SK-N-SH (cell line): ENCODE results near the gene SMIM10L2A. TPM values are rescaled to one million over a fixed set of nuclear protein-coding genes. Genes with fewer than 3 reads are reported as not detected.

Source experiments
- CTCF ChIA-PET: fragments of 300-600, 350-600 bp; formaldehyde crosslinking; extraction: SDS; loops from one replicate; lab custom pipeline; 2021; lab: Yijun Ruan, JAX
- POLR2A ChIA-PET: fragments of 350-600 bp; sonication (Branson Sonifier 250); formaldehyde crosslinking; extraction: SDS; loops from one replicate; lab custom pipeline; 2020; ENCODE audit warnings: antibody characterized with exemption, inconsistent platforms; lab: Yijun Ruan, JAX
- DNase-seq: peaks from one replicate; pipeline ENCODE4 v3.0.0; 2012
- H2AFZ ChIP-seq: fragments of 200-600 bp; sonication (generic); 2 replicates; pipeline ENCODE4 v1.8.1; 2016; ENCODE audit warnings: antibody characterized with exemption, mild to moderate bottlenecking, low read depth
- H3F3A ChIP-seq: fragments of 200-600 bp; sonication (generic); replicated peaks from 2 replicates; pipeline ENCODE3; 2016; ENCODE audit warnings: antibody characterized with exemption, mild to moderate bottlenecking; ENCODE audit not compliant: insufficient read depth
- H3K27ac ChIP-seq, 2 experiments: fragments of 200-500 bp in 1 of 2; fragments of 200-600 bp in 1 of 2; sonication (Bioruptor generic) in 1 of 2; sonication (generic), shearing (Covaris generic) in 1 of 2; 2 replicates each; pipeline versions ENCODE4 v1.5.1 to v1.6.1; 2014 to 2016; ENCODE audit warnings: low read depth in 2 of 2, inconsistent platforms in 1 of 2, low read length in 1 of 2, mild to moderate bottlenecking in 1 of 2, mixed read lengths in 1 of 2
- H3K27me3 ChIP-seq: fragments of 200-600 bp; sonication (generic), shearing (Covaris generic); 2 replicates; pipeline ENCODE4 v1.6.1; 2016; ENCODE audit warnings: mixed run types; ENCODE audit not compliant: insufficient read depth
- H3K36me3 ChIP-seq, 2 experiments: fragments of 200-500 bp in 1 of 2; fragments of 200-600 bp in 1 of 2; sonication (Bioruptor generic) in 1 of 2; sonication (generic) in 1 of 2; replicated peaks in 1 of 2; 2 replicates each; pipeline versions ENCODE3 to v1.5.1; 2014 to 2016; ENCODE audit warnings: low read length in 1 of 2, mild to moderate bottlenecking in 1 of 2; ENCODE audit not compliant: insufficient read depth in 2 of 2, control insufficient read depth in 1 of 2
- H3K4me1 ChIP-seq, 2 experiments: fragments of 200-500 bp in 1 of 2; fragments of 200-600 bp in 1 of 2; sonication (Bioruptor generic) in 1 of 2; sonication (generic), shearing (Covaris generic) in 1 of 2; 2 replicates each; pipeline versions ENCODE4 v1.5.1 to v1.6.1; 2014 to 2016; ENCODE audit warnings: low read depth in 1 of 2, low read length in 1 of 2, mixed run types in 1 of 2; ENCODE audit not compliant: insufficient read depth in 2 of 2, control insufficient read depth in 1 of 2
- H3K4me2 ChIP-seq: fragments of 200-600 bp; sonication (generic), shearing (Covaris generic); 2 replicates; pipeline ENCODE4 v1.6.1; 2017; ENCODE audit warnings: mixed run types
- H3K4me3 ChIP-seq, 2 experiments: fragments of 200-500 bp in 1 of 2; fragments of 200-600 bp in 1 of 2; sonication (Bioruptor generic) in 1 of 2; sonication (generic), shearing (Covaris generic) in 1 of 2; 2 replicates each; pipeline versions ENCODE4 v1.5.1 to v1.8.1; 2014 to 2016; ENCODE audit warnings: low read depth in 2 of 2, inconsistent platforms in 1 of 2, low read length in 1 of 2, mild to moderate bottlenecking in 1 of 2, mixed read lengths in 1 of 2, moderate library complexity in 1 of 2
- H3K79me2 ChIP-seq: fragments of 200-600 bp; sonication (generic); 2 replicates; pipeline ENCODE4 v1.8.1; 2017; ENCODE audit warnings: mild to moderate bottlenecking; ENCODE audit not compliant: insufficient read depth
- H3K9ac ChIP-seq: fragments of 200-600 bp; sonication (generic); 2 replicates; pipeline ENCODE4 v1.6.1; 2017; ENCODE audit warnings: mixed run types
- H3K9me2 ChIP-seq: fragments of 200-600 bp; sonication (generic); 2 replicates; pipeline ENCODE4 v1.6.1; 2017; ENCODE audit warnings: mixed run types
- H3K9me3 ChIP-seq: fragments of 200-600 bp; sonication (generic); 2 replicates; pipeline ENCODE4 v1.6.1; 2017; ENCODE audit warnings: mixed run types, mild to moderate bottlenecking, moderate library complexity
- H4K20me1 ChIP-seq: fragments of 200-600 bp; sonication (generic); 2 replicates; pipeline ENCODE4 v1.6.1; 2017; ENCODE audit warnings: mild to moderate bottlenecking, mixed run types; ENCODE audit not compliant: insufficient read depth
- EP300 ChIP-seq, 2 experiments: IDR thresholded peaks; 2 replicates each; pipeline versions ENCODE4 v1.4.0 to v1.6.1; 2012; ENCODE audit warnings: borderline replicate concordance in 1 of 2, low read depth in 1 of 2, low read length in 1 of 2
- FOSL2 ChIP-seq: IDR thresholded peaks from 2 replicates; pipeline ENCODE4 v1.4.0; 2012; ENCODE audit warnings: low read depth, mild to moderate bottlenecking, moderate library complexity, borderline replicate concordance
- GATA2 ChIP-seq: sonication (generic); formaldehyde crosslinking; IDR thresholded peaks from 2 replicates; pipeline ENCODE4 v1.5.0; 2020; ENCODE audit warnings: mild to moderate bottlenecking, missing genetic modification reagents
- JUND ChIP-seq: IDR thresholded peaks from 2 replicates; pipeline ENCODE4 v1.4.0; 2012
- MEF2A ChIP-seq: IDR thresholded peaks from 2 replicates; pipeline ENCODE4 v1.4.0; 2012; ENCODE audit warnings: low read depth, borderline replicate concordance
- MXI1 ChIP-seq: IDR thresholded peaks from 2 replicates; pipeline ENCODE4 v1.6.1; 2012; ENCODE audit warnings: mild to moderate bottlenecking, low read depth, low read length, improper control_type of control experiment
- NFIC ChIP-seq: IDR thresholded peaks from 2 replicates; pipeline ENCODE4 v1.4.0; 2012; ENCODE audit warnings: borderline replicate concordance
- POLR2AphosphoS5 ChIP-seq: IDR thresholded peaks from 2 replicates; pipeline ENCODE4 v1.6.1; 2012; ENCODE audit warnings: low read depth, low read length
- RAD21 ChIP-seq: IDR thresholded peaks from 2 replicates; pipeline ENCODE4 v1.6.1; 2012; ENCODE audit warnings: mild to moderate bottlenecking, low read length
- RXRA ChIP-seq: IDR thresholded peaks from 2 replicates; pipeline ENCODE4 v1.4.0; 2012; ENCODE audit warnings: low read depth, mild to moderate bottlenecking, borderline replicate concordance
- SIN3A ChIP-seq: IDR thresholded peaks from 2 replicates; pipeline ENCODE4 v1.6.1; 2012; ENCODE audit warnings: low read depth, mild to moderate bottlenecking, low read length, moderate library complexity, borderline replicate concordance
- TCF12 ChIP-seq: IDR thresholded peaks from 2 replicates; pipeline ENCODE4 v1.4.0; 2012
- TEAD4 ChIP-seq: IDR thresholded peaks from 2 replicates; pipeline ENCODE4 v1.4.0; 2012; ENCODE audit warnings: mild to moderate bottlenecking, borderline replicate concordance; ENCODE audit not compliant: insufficient read depth
- YY1 ChIP-seq: IDR thresholded peaks from 2 replicates; pipeline ENCODE4 v1.4.0; 2012; ENCODE audit warnings: low read depth, mild to moderate bottlenecking
- WGBS: methylation state at CpG from one replicate; pipeline ENCODE4 v1.1.6; 2017; ENCODE audit warnings: low lambda C conversion rate; 5-methylcytosine and 5-hydroxymethylcytosine counted together
- polyA plus RNA-seq, 3 experiments: library from polyadenylated mRNA; depleted of rRNA; stranded (reverse); fragments of >200 nt; gene quantifications; 2 replicates each; pipeline ENCODE4 v1.2.3, GENCODE V29; 2012
- TF ChIP-seq, protein P1 (sequence below): IDR thresholded peaks from 2 replicates; pipeline ENCODE4 v1.4.0; 2012; ENCODE audit warnings: low read depth
- TF ChIP-seq, protein P2 (sequence below): fragments of 200-600 bp; sonication (generic); IDR thresholded peaks from 2 replicates; pipeline ENCODE4 v1.6.1; 2017; ENCODE audit warnings: antibody characterized with exemption, mild to moderate bottlenecking, moderate library complexity
- TF ChIP-seq, protein P3 (sequence below): IDR thresholded peaks from 2 replicates; pipeline ENCODE4 v1.4.0; 2012; ENCODE audit warnings: low read depth, borderline replicate concordance
- TF ChIP-seq, protein P4 (sequence below): IDR thresholded peaks from 2 replicates; pipeline ENCODE4; 2012
- TF ChIP-seq, protein P5 (sequence below): IDR thresholded peaks from 2 replicates; pipeline ENCODE4 v1.6.1; 2012; ENCODE audit warnings: mild to moderate bottlenecking, low read depth, low read length, moderate library complexity
- TF ChIP-seq, protein P6 (sequence below): fragments of 150-350 bp; IDR thresholded peaks from 2 replicates; pipeline ENCODE4 v1.6.1; 2017; ENCODE audit warnings: antibody characterized with exemption, low read length, low read depth, borderline replicate concordance

The SMIM10L2A gene
- polyA plus RNA-seq, 1 of the 3 experiments (the other 2 are of a cell fraction): 0.15 TPM

DNA sequence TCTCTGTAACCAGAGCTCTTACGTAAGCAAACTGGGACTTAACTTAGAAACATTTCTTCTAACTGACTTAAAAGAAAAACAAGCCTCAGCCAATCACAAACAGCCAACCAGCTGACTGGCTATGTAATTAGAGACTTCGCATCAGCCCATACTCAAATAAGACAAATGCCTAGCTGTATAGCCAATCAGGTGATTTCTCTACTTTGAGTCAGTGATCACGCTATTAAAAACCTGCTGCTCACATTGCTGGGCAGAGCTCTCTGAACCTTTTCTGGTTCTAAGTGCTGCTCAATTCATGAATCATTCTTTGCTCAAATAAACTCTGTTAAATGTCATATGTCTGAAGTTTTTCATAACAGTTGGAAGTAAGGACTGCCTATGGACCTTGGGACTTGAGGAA is 9.9 kb upstream of the SMIM10L2A start:
- Histone ChIP-seq H3K9me2 (no peaks in the 10 kb centered on the region), H3K4me1 (no peaks in the 10 kb centered on the region), H3K79me2 (no peaks in the 10 kb centered on the region), H3K9ac (no peak overlapping the region), H4K20me1 (no peaks in the 10 kb centered on the region), H3K36me3 (no peaks in the 10 kb centered on the region), H3K4me3 (no peak overlapping the region), H3K9me3 (no peaks in the 10 kb centered on the region), H2AFZ (no peak overlapping the region), H3K4me2 (no peak overlapping the region), H3F3A (no peaks in the 10 kb centered on the region), H3K27me3 (no peaks in the 10 kb centered on the region), H3K27ac (no peak overlapping the region)
- TF ChIP-seq GATA2 (CRISPR knock-in tag) (no peak), EP300 (IDR thresholded peaks at IDR 0.05; ENCODE audit: borderline replicate concordance in 1 of 2, low read depth in 1 of 2, low read length in 1 of 2) (no peak), TCF12 (no peak), MXI1 (no peak), JUND (no peak), TEAD4 (no peak), MEF2A (no peak), YY1 (no peak), SIN3A (no peak), FOSL2 (no peak), POLR2AphosphoS5 (no peak), NFIC (no peak), RXRA (no peak), RAD21 (no peak)
- TF ChIP-seq, protein P1, sequence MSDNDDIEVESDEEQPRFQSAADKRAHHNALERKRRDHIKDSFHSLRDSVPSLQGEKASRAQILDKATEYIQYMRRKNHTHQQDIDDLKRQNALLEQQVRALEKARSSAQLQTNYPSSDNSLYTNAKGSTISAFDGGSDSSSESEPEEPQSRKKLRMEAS: no peak
- TF ChIP-seq, protein P2, sequence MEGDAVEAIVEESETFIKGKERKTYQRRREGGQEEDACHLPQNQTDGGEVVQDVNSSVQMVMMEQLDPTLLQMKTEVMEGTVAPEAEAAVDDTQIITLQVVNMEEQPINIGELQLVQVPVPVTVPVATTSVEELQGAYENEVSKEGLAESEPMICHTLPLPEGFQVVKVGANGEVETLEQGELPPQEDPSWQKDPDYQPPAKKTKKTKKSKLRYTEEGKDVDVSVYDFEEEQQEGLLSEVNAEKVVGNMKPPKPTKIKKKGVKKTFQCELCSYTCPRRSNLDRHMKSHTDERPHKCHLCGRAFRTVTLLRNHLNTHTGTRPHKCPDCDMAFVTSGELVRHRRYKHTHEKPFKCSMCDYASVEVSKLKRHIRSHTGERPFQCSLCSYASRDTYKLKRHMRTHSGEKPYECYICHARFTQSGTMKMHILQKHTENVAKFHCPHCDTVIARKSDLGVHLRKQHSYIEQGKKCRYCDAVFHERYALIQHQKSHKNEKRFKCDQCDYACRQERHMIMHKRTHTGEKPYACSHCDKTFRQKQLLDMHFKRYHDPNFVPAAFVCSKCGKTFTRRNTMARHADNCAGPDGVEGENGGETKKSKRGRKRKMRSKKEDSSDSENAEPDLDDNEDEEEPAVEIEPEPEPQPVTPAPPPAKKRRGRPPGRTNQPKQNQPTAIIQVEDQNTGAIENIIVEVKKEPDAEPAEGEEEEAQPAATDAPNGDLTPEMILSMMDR: no peak
- TF ChIP-seq, protein P3, sequence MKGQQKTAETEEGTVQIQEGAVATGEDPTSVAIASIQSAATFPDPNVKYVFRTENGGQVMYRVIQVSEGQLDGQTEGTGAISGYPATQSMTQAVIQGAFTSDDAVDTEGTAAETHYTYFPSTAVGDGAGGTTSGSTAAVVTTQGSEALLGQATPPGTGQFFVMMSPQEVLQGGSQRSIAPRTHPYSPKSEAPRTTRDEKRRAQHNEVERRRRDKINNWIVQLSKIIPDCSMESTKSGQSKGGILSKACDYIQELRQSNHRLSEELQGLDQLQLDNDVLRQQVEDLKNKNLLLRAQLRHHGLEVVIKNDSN: no peak
- TF ChIP-seq, protein P4, sequence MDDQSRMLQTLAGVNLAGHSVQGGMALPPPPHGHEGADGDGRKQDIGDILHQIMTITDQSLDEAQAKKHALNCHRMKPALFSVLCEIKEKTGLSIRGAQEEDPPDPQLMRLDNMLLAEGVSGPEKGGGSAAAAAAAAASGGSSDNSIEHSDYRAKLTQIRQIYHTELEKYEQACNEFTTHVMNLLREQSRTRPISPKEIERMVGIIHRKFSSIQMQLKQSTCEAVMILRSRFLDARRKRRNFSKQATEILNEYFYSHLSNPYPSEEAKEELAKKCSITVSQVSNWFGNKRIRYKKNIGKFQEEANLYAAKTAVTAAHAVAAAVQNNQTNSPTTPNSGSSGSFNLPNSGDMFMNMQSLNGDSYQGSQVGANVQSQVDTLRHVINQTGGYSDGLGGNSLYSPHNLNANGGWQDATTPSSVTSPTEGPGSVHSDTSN: no peak
- TF ChIP-seq, protein P5, sequence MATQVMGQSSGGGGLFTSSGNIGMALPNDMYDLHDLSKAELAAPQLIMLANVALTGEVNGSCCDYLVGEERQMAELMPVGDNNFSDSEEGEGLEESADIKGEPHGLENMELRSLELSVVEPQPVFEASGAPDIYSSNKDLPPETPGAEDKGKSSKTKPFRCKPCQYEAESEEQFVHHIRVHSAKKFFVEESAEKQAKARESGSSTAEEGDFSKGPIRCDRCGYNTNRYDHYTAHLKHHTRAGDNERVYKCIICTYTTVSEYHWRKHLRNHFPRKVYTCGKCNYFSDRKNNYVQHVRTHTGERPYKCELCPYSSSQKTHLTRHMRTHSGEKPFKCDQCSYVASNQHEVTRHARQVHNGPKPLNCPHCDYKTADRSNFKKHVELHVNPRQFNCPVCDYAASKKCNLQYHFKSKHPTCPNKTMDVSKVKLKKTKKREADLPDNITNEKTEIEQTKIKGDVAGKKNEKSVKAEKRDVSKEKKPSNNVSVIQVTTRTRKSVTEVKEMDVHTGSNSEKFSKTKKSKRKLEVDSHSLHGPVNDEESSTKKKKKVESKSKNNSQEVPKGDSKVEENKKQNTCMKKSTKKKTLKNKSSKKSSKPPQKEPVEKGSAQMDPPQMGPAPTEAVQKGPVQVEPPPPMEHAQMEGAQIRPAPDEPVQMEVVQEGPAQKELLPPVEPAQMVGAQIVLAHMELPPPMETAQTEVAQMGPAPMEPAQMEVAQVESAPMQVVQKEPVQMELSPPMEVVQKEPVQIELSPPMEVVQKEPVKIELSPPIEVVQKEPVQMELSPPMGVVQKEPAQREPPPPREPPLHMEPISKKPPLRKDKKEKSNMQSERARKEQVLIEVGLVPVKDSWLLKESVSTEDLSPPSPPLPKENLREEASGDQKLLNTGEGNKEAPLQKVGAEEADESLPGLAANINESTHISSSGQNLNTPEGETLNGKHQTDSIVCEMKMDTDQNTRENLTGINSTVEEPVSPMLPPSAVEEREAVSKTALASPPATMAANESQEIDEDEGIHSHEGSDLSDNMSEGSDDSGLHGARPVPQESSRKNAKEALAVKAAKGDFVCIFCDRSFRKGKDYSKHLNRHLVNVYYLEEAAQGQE: no peak
- TF ChIP-seq, protein P6, sequence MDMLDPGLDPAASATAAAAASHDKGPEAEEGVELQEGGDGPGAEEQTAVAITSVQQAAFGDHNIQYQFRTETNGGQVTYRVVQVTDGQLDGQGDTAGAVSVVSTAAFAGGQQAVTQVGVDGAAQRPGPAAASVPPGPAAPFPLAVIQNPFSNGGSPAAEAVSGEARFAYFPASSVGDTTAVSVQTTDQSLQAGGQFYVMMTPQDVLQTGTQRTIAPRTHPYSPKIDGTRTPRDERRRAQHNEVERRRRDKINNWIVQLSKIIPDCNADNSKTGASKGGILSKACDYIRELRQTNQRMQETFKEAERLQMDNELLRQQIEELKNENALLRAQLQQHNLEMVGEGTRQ: no peak
- 22% methylated on average over 3 of the region's 3 CpGs for WGBS
- CTCF ChIA-PET: no interaction called here
- no peak for DNase-seq
- POLR2A ChIA-PET: no interaction called here
